GM10266 (cell line): ENCODE data around the gene RPL37.

Experiments used
- DNase-seq: peaks from one replicate; pipeline ENCODE4 v3.0.0; 2012; ENCODE audit errors: extremely low spot score
- CTCF ChIP-seq: IDR thresholded peaks from 2 replicates; pipeline ENCODE4 v1.5.1; 2012; ENCODE audit warnings: mild to moderate bottlenecking, low read depth; ENCODE audit not compliant: control insufficient read depth, insufficient read depth; ENCODE audit errors: missing control alignments

Gene RPL37

GRCh38 chr5:40780199-40780598 is 54.8 kb downstream of the RPL37 start:
- no peak for TF ChIP-seq CTCF
- no peak for DNase-seq

- no peak for DNase-seq
- TF ChIP-seq CTCF: no peak
These were observed 55.5 kb downstream of the RPL37 start for GRCh38 chr5:40779561-40779960.

GRCh38 chr5:40778133-40778532 is 56.9 kb downstream of the RPL37 start:
- DNase-seq: no peak

GRCh38 chr5:40776658-40776977 is 58.4 kb downstream of the RPL37 start:
- TF ChIP-seq CTCF: no peak
- DNase-seq: no peak

More at GRCh38 chr5:40778133-40778532, 56.9 kb downstream of the RPL37 start:
- no peak for TF ChIP-seq CTCF

GRCh38 chr5:40775846-40776657 is 59.0 kb downstream of the RPL37 start:
- no peak for TF ChIP-seq CTCF
- no peak for DNase-seq
